ENCODE data around the gene TRIM75. TPM values are rescaled to one million over a fixed set of nuclear protein-coding genes. Genes with fewer than 3 reads are reported as not detected.
A peak's percentile ranks its signal among the peaks of the same experiment; 100 is the strongest.
"Not testable (repeated sequence)": the region's sequence is repeated elsewhere in the genome, so short reads cannot be mapped to it uniquely, and the experiment has no call there.

Gene TRIM75
- polyA plus RNA-seq, 3 donors, result not detected

DNA sequence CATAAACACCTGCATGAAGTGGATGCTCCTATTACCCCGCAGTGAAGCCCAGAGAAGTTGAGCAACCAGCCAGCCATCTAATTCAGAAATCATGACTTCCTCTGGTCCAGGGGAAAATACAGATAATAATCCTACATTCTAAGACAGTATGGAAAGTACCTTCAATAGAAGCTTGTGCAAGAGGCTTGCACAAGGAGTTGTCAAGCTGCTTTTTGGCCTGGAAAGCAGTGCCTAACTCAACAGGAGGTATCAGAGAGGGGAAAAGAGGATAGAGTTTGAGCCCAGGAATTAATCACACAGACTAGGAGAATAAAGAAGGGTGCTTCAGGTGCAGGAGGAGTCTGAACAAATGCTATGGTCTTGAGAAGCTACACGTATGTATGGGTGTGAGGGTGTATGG lies 32.3 kb downstream of the TRIM75 start:
- Histone ChIP-seq H3K4me2 (replicated peaks; ENCODE audit: extremely low read depth, low read length, poor library complexity, severe bottlenecking) (no peak overlapping the region), H3K4me1 (ENCODE audit: control insufficient read depth in 1 of 2, insufficient read depth in 2 of 2, low read length in 2 of 2) (no peaks in the 10 kb centered on the region), H3K9ac (ENCODE audit: insufficient read depth, low read length, poor library complexity, severe bottlenecking) (no peak overlapping the region), H3K9me3 (replicated peaks in 1 of 2; ENCODE audit: control insufficient read depth in 1 of 2, insufficient read depth in 1 of 2, low read length in 2 of 2) (no peaks in the 10 kb centered on the region), H4K20me1 (ENCODE audit: insufficient read depth, low read length) (no peaks in the 10 kb centered on the region), H2AFZ (ENCODE audit: insufficient read depth, low read depth, low read length, poor library complexity, severe bottlenecking) (no peak overlapping the region), H3K27ac (ENCODE audit: low read depth in 1 of 2, low read length in 2 of 2) (no peak overlapping the region), H3K27me3 (ENCODE audit: control insufficient read depth in 2 of 2, insufficient read depth in 2 of 2, low read length in 2 of 2) (no peaks in the 10 kb centered on the region), H3K4me3 (replicated peaks in 1 of 3; ENCODE audit: low read depth in 2 of 3, low read length in 3 of 3) (no peak overlapping the region), H3K79me2 (ENCODE audit: insufficient read depth, low read length) (no peaks in the 10 kb centered on the region), H3K36me3 (replicated peaks in 1 of 2; ENCODE audit: control insufficient read depth in 1 of 2, insufficient read depth in 2 of 2, low read length in 2 of 2) (peaks cover 45 to 91% of the 10 kb centered on the region in 2 donors)
- no peak for TF ChIP-seq CTCF (IDR thresholded peaks at IDR 0.05)
- no peak for DNase-seq
- peak overlapping the region in 3 of 7 donors; percentile 20 to 68 (median 37) for H3K27ac Mint-ChIP-seq
- no peaks in the 10 kb centered on the region for H3K9me3 Mint-ChIP-seq
- intact Hi-C loops (cut with micrococcal nuclease), result no loop called here
- no peaks in the 10 kb centered on the region for H3K27me3 Mint-ChIP-seq (ENCODE audit: low read depth in 3 of 3)
- peaks cover 49 to 73% of the 10 kb centered on the region in 2 donors for H3K36me3 Mint-ChIP-seq
- H3K4me1 Mint-ChIP-seq, result no peaks in the 10 kb centered on the region
- H3K4me3 Mint-ChIP-seq, result no peak overlapping the region
- WGBS (ENCODE audit: insufficient coverage), result no CpG with 5 or more reads among the region's 2 CpGs

- no peak overlapping the region for H3K4me3 ChIP-seq (replicated peaks in 1 of 3; ENCODE audit: low read depth in 2 of 3, low read length in 3 of 3)
- intact Hi-C loops (cut with micrococcal nuclease), result no loop called here
- H3K4me2 ChIP-seq (replicated peaks; ENCODE audit: extremely low read depth, low read length, poor library complexity, severe bottlenecking), result no peak overlapping the region
- no peak overlapping the region for H3K9ac ChIP-seq (ENCODE audit: insufficient read depth, low read length, poor library complexity, severe bottlenecking)
- DNase-seq, result no peak
- H3K27me3 ChIP-seq (ENCODE audit: control insufficient read depth in 2 of 2, insufficient read depth in 2 of 2, low read length in 2 of 2), result no peaks in the 10 kb centered on the region
- H3K27me3 Mint-ChIP-seq (ENCODE audit: low read depth in 3 of 3), result no peaks in the 10 kb centered on the region
- H3K36me3 ChIP-seq (replicated peaks in 1 of 2; ENCODE audit: control insufficient read depth in 1 of 2, insufficient read depth in 2 of 2, low read length in 2 of 2), result peaks cover 60 to 98% of the 10 kb centered on the region in 2 donors
- no peak overlapping the region for H2AFZ ChIP-seq (ENCODE audit: insufficient read depth, low read depth, low read length, poor library complexity, severe bottlenecking)
- TF ChIP-seq CTCF (IDR thresholded peaks at IDR 0.05), result no peak
- H3K4me1 Mint-ChIP-seq, result no peaks in the 10 kb centered on the region
- H4K20me1 ChIP-seq (ENCODE audit: insufficient read depth, low read length), result no peaks in the 10 kb centered on the region
- no peaks in the 10 kb centered on the region for H3K79me2 ChIP-seq (ENCODE audit: insufficient read depth, low read length)
- 90% methylated on average over 3 of the region's 3 CpGs for WGBS (ENCODE audit: insufficient coverage)
- H3K36me3 Mint-ChIP-seq, result peaks cover 60 to 94% of the 10 kb centered on the region in 2 donors
- H3K27ac Mint-ChIP-seq, result no peak overlapping the region
- no peaks in the 10 kb centered on the region for H3K9me3 ChIP-seq (replicated peaks in 1 of 2; ENCODE audit: control insufficient read depth in 1 of 2, insufficient read depth in 1 of 2, low read length in 2 of 2)
- H3K4me3 Mint-ChIP-seq, result no peak overlapping the region
- H3K27ac ChIP-seq (ENCODE audit: low read depth in 1 of 2, low read length in 2 of 2), result no peak overlapping the region
- no peaks in the 10 kb centered on the region for H3K9me3 Mint-ChIP-seq
- no peaks in the 10 kb centered on the region for H3K4me1 ChIP-seq (ENCODE audit: control insufficient read depth in 1 of 2, insufficient read depth in 2 of 2, low read length in 2 of 2)
Observed at GRCh38 chr4:165088366-165088765, 34.7 kb downstream of the TRIM75 start.

DNA sequence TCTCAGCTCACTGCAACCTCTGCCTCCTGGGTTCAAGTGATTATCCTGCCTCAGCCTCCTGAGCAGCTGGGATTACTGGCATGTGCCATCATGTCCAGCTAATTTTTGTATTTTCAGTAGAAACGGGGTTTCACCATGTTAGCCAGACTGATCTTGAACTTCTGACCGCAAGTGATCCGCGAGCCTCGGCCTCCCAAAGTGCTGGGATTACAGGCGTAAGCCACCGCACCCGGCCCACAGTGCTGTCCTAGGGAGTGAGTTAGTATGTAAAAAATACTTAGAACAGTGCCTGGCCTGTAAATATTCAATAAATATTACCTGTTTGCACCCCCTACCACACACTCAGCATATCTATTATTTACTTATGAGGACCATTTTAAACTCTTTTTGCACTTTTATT lies 38.5 kb downstream of the TRIM75 start:
- H3K4me3 Mint-ChIP-seq; H3K79me2 ChIP-seq (ENCODE audit: insufficient read depth, low read length); intact Hi-C loops (cut with micrococcal nuclease); H3K4me1 Mint-ChIP-seq; H3K9me3 Mint-ChIP-seq; H3K9me3 ChIP-seq (replicated peaks in 1 of 2; ENCODE audit: control insufficient read depth in 1 of 2, insufficient read depth in 1 of 2, low read length in 2 of 2); H3K9ac ChIP-seq (ENCODE audit: insufficient read depth, low read length, poor library complexity, severe bottlenecking); H3K4me2 ChIP-seq (replicated peaks; ENCODE audit: extremely low read depth, low read length, poor library complexity, severe bottlenecking); DNase-seq; H4K20me1 ChIP-seq (ENCODE audit: insufficient read depth, low read length); H3K27ac ChIP-seq (ENCODE audit: low read depth in 1 of 2, low read length in 2 of 2); H3K4me1 ChIP-seq (ENCODE audit: control insufficient read depth in 1 of 2, insufficient read depth in 2 of 2, low read length in 2 of 2); H2AFZ ChIP-seq (ENCODE audit: insufficient read depth, low read depth, low read length, poor library complexity, severe bottlenecking); H3K27me3 Mint-ChIP-seq (ENCODE audit: low read depth in 3 of 3); H3K4me3 ChIP-seq (replicated peaks in 1 of 3; ENCODE audit: low read depth in 2 of 3, low read length in 3 of 3); H3K27me3 ChIP-seq (ENCODE audit: control insufficient read depth in 2 of 2, insufficient read depth in 2 of 2, low read length in 2 of 2): not testable (repeated sequence)
- H3K36me3 ChIP-seq (replicated peaks in 1 of 2; ENCODE audit: control insufficient read depth in 1 of 2, insufficient read depth in 2 of 2, low read length in 2 of 2), result peaks cover 50 to 94% of the 10 kb centered on the region in 2 donors
- Mint-ChIP-seq H3K36me3 (peaks cover 45 to 89% of the 10 kb centered on the region in 2 donors), H3K27ac (peak overlapping the region in 1 of 7 donors; percentile 18)
- WGBS (ENCODE audit: insufficient coverage), result 100% methylated on average over 5 of the region's 8 CpGs
